ENCODE data around the gene SPEN.
A peak's percentile ranks its signal among the peaks of the same experiment; 100 is the strongest.

SPEN gene

GRCh38 chr1:15937706-15938168, 90.2 kb downstream of the SPEN start:
- no peak for DNase-seq

GRCh38 chr1:15938628-15939161, 91.2 kb downstream of the SPEN start:
- DNase-seq, result no peak

- DNase-seq, result no peak
These were observed 91.9 kb downstream of the SPEN start for GRCh38 chr1:15939181-15940109.

- no peak for DNase-seq
These were observed 92.9 kb downstream of the SPEN start for GRCh38 chr1:15940110-15941043.

- no peak for DNase-seq
These were observed 93.7 kb downstream of the SPEN start for GRCh38 chr1:15941044-15941840.

- DNase-seq, result no peak
These were observed 94.6 kb downstream of the SPEN start for GRCh38 chr1:15941899-15942660.

GRCh38 chr1:15942661-15943327, 95.3 kb downstream of the SPEN start:
- no peak for DNase-seq

GRCh38 chr1:15943328-15943991, 96.0 kb downstream of the SPEN start:
- no peak for DNase-seq

GRCh38 chr1:15943992-15944307, 96.4 kb downstream of the SPEN start:
- no peak for DNase-seq

- DNase-seq, result no peak
These were observed 97.0 kb downstream of the SPEN start for GRCh38 chr1:15944308-15945010.

GRCh38 chr1:15945011-15945831, 97.7 kb downstream of the SPEN start:
- no peak for DNase-seq

GRCh38 chr1:15945832-15946448, 98.4 kb downstream of the SPEN start:
- no peak for DNase-seq

GRCh38 chr1:15946571-15947381, 99.3 kb downstream of the SPEN start:
- DNase-seq, result no peak

GRCh38 chr1:15947382-15948090, 100.0 kb downstream of the SPEN start:
- DNase-seq, result no peak

- DNase-seq, result no peak
These were observed 100.6 kb downstream of the SPEN start for GRCh38 chr1:15948091-15948591.

- DNase-seq, result peak; percentile 52 to 59
These were observed 101.3 kb downstream of the SPEN start for GRCh38 chr1:15948595-15949452.

All from activated CD4-positive, alpha-beta T cell treated with anti-CD3 and anti-CD28 coated beads, Interleukin-2, amount 50 U/mL, for 4 hours (primary cell).